C4-2B (cell line): ENCODE data around the gene C3orf52.

Experiments used
- ZFX ChIP-seq: fragments of 450-650 bp; IDR thresholded peaks from 2 replicates; pipeline ENCODE4 v1.6.1; 2017
- TF ChIP-seq, protein P1 (sequence below): fragments of 450-650 bp; conservative IDR thresholded peaks from 2 replicates; pipeline ENCODE4 v1.5.1; 2017; ENCODE audit warnings: mild to moderate bottlenecking

GRCh38 chr3:112138219-112138969 lies 52.2 kb downstream of the C3orf52 start:
- TF ChIP-seq, protein P1, sequence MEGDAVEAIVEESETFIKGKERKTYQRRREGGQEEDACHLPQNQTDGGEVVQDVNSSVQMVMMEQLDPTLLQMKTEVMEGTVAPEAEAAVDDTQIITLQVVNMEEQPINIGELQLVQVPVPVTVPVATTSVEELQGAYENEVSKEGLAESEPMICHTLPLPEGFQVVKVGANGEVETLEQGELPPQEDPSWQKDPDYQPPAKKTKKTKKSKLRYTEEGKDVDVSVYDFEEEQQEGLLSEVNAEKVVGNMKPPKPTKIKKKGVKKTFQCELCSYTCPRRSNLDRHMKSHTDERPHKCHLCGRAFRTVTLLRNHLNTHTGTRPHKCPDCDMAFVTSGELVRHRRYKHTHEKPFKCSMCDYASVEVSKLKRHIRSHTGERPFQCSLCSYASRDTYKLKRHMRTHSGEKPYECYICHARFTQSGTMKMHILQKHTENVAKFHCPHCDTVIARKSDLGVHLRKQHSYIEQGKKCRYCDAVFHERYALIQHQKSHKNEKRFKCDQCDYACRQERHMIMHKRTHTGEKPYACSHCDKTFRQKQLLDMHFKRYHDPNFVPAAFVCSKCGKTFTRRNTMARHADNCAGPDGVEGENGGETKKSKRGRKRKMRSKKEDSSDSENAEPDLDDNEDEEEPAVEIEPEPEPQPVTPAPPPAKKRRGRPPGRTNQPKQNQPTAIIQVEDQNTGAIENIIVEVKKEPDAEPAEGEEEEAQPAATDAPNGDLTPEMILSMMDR = no peak
- no peak for TF ChIP-seq ZFX
